Mesothelial cell of epicardium (in vitro differentiated cells): ENCODE results near the gene TCN1. TPM values are rescaled to one million over a fixed set of nuclear protein-coding genes. Genes with fewer than 3 reads are reported as not detected.
"Not testable (repeated sequence)": the region's sequence is repeated elsewhere in the genome, so short reads cannot be mapped to it uniquely, and the experiment has no call there.

Source experiments
- DNase-seq, 2 experiments: peaks; one replicate each; pipeline ENCODE4 v3.0.0; 2021; ENCODE audit warnings: low spot score in 2 of 2; ENCODE audit not compliant: unreplicated experiment in 2 of 2
- H3K27ac Mint-ChIP-seq: 2 replicates; pipeline ENCODE4 v1.8.0; 2021; ENCODE audit warnings: mixed read lengths
- H3K27me3 Mint-ChIP-seq: 2 replicates; pipeline ENCODE4 v1.8.0; 2021; ENCODE audit warnings: low read depth, mixed read lengths
- H3K36me3 Mint-ChIP-seq: 2 replicates; pipeline ENCODE4 v1.8.0; 2021; ENCODE audit warnings: mixed read lengths
- H3K4me1 Mint-ChIP-seq: 2 replicates; pipeline ENCODE4 v1.8.0; 2021; ENCODE audit warnings: mixed read lengths
- H3K4me3 Mint-ChIP-seq: 2 replicates; pipeline ENCODE4 v1.8.0; 2021; ENCODE audit warnings: mild to moderate bottlenecking, moderate library complexity, mixed read lengths
- H3K9me3 Mint-ChIP-seq: 2 replicates; pipeline ENCODE4 v1.8.0; 2021; ENCODE audit warnings: mixed read lengths
- CTCF ChIP-seq: fragments of 200-600 bp; sonication (generic); IDR thresholded peaks from one replicate; pipeline ENCODE4 v1.5.0; 2021; ENCODE audit warnings: antibody characterized with exemption; ENCODE audit not compliant: unreplicated experiment
- total RNA-seq: library from RNA; stranded (reverse); gene quantifications from 3 replicates; pipeline ENCODE4 v1.2.1, GENCODE V29; 2021

Gene TCN1
- total RNA-seq, 1 donor from 2014 or later, result not detected

GRCh38 chr11:59857439-59858434 is 8.6 kb downstream of the TCN1 start:
- no peak for DNase-seq
- Mint-ChIP-seq H3K27ac (no peak overlapping the region), H3K36me3 (no peaks in the 10 kb centered on the region), H3K4me1 (no peaks in the 10 kb centered on the region), H3K4me3 (no peak overlapping the region), H3K9me3 (no peaks in the 10 kb centered on the region), H3K27me3 (no peaks in the 10 kb centered on the region)
- TF ChIP-seq CTCF, result no peak

GRCh38 chr11:59854871-59855270 is 11.4 kb downstream of the TCN1 start:
- Mint-ChIP-seq H3K4me1 (no peaks in the 10 kb centered on the region), H3K4me3 (no peak overlapping the region), H3K27ac (no peak overlapping the region), H3K9me3 (peaks cover 3% of the 10 kb centered on the region), H3K36me3 (no peaks in the 10 kb centered on the region), H3K27me3 (no peaks in the 10 kb centered on the region)
- DNase-seq, result no peak
- TF ChIP-seq CTCF, result no peak

GRCh38 chr11:59851416-59851815 is 14.9 kb downstream of the TCN1 start:
- not testable (repeated sequence) for H3K36me3 Mint-ChIP-seq, H3K9me3 Mint-ChIP-seq, H3K4me1 Mint-ChIP-seq, DNase-seq, H3K27me3 Mint-ChIP-seq, H3K27ac Mint-ChIP-seq, H3K4me3 Mint-ChIP-seq

GRCh38 chr11:59849551-59849950 is 16.7 kb downstream of the TCN1 start:
- H3K9me3 Mint-ChIP-seq, DNase-seq, H3K27me3 Mint-ChIP-seq, H3K4me1 Mint-ChIP-seq, H3K27ac Mint-ChIP-seq, H3K4me3 Mint-ChIP-seq, H3K36me3 Mint-ChIP-seq: not testable (repeated sequence)

GRCh38 chr11:59849129-59849528 is 17.2 kb downstream of the TCN1 start:
- Mint-ChIP-seq H3K27me3 (no peaks in the 10 kb centered on the region), H3K4me1 (no peaks in the 10 kb centered on the region), H3K9me3 (peaks cover 3% of the 10 kb centered on the region), H3K36me3 (no peaks in the 10 kb centered on the region), H3K4me3 (no peak overlapping the region), H3K27ac (no peak overlapping the region)
- TF ChIP-seq CTCF, result no peak
- no peak for DNase-seq

- not testable (repeated sequence) for H3K27ac Mint-ChIP-seq, H3K9me3 Mint-ChIP-seq, H3K27me3 Mint-ChIP-seq, H3K4me1 Mint-ChIP-seq, H3K4me3 Mint-ChIP-seq, H3K36me3 Mint-ChIP-seq, DNase-seq
Observed at GRCh38 chr11:59848439-59848838, 17.8 kb downstream of the TCN1 start.

- no peak overlapping the region for H3K27ac Mint-ChIP-seq
- peaks cover 3% of the 10 kb centered on the region for H3K9me3 Mint-ChIP-seq
- H3K27me3 Mint-ChIP-seq, result no peaks in the 10 kb centered on the region
- H3K36me3 Mint-ChIP-seq, result no peaks in the 10 kb centered on the region
- no peak for DNase-seq
- H3K4me1 Mint-ChIP-seq, result no peaks in the 10 kb centered on the region
- no peak overlapping the region for H3K4me3 Mint-ChIP-seq
- TF ChIP-seq CTCF, result no peak
Observed at GRCh38 chr11:59847626-59848025, 18.7 kb downstream of the TCN1 start.
